HS-27A (cell line): ENCODE data around the gene PROCR.
A peak's percentile ranks its signal among the peaks of the same experiment; 100 is the strongest.
"Not testable (repeated sequence)": the region's sequence is repeated elsewhere in the genome, so short reads cannot be mapped to it uniquely, and the experiment has no call there.

ENCODE experiments used
- DNase-seq: peaks from one replicate; pipeline ENCODE4 v3.0.0-alpha.2; 2012; ENCODE audit warnings: low read depth, missing footprints

The PROCR gene

DNA sequence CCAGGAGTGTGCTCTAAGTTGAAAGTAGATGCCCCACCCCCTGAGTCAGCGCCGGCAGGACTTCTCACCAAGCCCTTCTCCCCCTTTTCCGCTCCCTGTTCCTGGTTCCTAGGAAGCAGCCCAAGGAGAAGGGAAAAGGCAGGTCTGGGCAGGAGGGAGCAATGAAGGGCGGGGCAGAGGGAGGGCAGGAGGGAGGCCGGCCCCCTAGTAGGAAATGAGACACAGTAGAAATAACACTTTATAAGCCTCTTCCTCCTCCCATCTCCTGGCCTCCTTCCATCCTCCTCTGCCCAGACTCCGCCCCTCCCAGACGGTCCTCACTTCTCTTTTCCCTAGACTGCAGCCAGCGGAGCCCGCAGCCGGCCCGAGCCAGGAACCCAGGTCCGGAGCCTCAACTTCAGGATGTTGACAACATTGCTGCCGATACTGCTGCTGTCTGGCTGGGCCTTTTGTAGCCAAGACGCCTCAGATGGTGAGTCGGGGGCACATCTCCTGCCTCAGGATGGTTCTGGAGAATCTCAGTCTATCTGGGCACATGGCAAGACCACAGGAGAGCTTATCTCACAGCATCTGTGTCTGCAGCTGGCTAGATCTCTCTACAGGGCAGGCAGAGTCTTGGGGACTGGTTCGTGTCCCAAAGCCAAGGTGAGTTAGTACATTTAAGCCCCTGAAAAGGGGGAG lies at the start of gene PROCR:
TSS of gene PROCR (plus strand) at position 320 of the 681 bp plus-strand sequence. CDS start at position 403, 83 bp downstream.
- peak; percentile 70 for DNase-seq

DNA sequence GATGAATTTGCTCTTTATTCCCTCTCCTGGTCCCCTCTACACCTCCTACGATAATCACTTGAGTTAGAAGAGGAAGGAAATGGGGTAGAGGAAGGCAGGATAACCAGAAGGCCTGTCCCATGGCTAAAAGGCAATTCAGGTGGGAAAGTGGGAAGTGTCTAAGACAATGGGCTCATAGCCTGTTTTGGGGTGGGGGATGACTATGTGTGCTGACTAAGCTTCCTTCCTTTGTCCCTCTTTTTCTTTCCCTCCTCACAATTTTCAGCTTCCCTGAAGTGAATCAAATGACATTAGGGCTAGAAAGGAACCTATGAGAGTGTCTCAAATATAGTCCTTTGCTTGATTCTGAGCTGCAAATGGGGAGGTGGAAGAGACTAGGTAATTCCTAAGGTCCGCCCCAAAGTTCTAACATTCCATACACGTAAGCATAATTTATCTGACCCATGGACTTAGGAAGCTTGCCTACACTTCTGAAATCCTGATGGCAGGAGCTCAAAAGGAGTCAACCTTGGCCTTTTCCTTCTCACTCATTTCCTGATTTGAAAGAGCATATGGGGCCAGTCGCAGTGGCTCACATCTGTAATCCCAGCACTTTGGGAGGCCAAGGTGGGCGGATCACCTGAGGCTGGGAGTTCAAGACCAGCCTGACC lies 49.0 kb upstream of the PROCR start:
- DNase-seq: no peak

DNA sequence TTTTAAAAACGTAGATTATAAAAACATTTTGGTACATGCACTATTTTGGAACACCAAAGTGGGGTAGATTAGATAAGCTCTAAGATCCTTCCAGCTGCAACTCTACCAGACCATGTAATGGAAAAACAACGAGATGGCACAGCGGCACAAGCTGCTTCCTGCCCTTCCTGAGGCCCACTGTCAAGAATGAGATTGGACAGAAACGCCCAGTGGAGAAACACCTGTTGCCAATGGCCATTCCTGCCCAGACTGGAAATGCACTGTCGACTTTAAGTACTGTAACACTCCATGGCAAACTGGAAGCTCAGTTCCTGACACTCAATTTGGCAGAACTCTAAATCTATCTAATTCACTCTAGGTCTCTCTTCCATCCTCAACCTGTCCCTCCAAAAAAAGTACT lies 46.1 kb upstream of the PROCR start:
- DNase-seq: no peak

DNA sequence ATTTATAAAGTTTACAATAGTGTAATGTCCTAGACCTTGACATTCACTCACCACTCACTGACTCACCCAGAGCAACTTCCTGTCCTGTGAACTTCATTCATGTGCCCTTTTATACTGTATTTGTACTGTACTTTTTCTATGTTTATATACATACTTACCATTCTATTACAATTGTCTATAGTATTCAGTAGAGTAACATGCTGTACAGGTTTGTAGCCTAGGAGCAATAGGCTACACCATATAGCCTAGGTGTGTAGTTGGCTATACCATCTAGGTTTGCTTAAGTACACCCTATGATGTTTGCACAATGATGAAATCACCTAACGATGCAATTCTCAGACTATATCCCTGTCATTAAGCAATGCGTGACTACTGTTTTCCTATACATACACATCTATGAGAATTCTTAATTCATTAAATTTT lies 42.2 kb upstream of the PROCR start:
- no peak for DNase-seq

DNA sequence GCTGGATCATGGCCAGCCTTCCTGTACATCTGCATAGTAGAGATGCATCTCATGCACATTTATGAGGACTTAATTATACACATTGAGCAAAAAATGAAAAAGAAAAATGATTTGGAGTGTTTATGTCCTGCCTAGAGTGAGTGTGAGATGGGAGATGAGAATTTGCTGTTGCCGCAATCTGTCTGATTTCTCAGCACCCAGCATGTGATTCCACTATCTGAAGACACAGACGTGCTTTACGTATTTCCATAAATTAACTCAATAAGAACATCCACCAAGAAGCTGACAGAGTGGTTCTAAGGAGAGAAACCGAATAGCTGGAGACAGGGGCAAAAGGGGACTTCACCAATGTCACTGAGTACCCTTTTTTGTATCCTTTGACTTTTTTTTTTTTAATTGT lies 39.9 kb upstream of the PROCR start:
- no peak for DNase-seq

DNA sequence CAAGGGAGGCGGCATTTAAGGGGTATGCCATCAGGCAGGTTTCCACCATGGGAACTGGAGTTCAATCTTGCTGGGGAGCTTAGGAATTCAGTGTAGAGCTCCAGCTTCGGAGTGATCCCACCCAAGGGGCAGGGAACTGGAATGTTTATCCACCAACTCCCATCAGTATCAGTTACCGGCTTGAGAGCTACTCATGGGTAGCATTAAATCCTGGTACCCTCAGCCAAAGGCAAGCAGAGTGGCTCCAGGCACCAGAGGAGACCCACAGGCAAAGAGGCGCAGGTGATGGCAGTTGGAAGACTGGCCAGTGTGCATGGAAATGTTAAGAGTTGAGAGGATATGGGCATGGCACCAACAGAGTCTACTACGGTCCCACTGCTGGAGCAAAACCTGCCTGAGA lies 38.8 kb upstream of the PROCR start:
- no peak for DNase-seq

DNA sequence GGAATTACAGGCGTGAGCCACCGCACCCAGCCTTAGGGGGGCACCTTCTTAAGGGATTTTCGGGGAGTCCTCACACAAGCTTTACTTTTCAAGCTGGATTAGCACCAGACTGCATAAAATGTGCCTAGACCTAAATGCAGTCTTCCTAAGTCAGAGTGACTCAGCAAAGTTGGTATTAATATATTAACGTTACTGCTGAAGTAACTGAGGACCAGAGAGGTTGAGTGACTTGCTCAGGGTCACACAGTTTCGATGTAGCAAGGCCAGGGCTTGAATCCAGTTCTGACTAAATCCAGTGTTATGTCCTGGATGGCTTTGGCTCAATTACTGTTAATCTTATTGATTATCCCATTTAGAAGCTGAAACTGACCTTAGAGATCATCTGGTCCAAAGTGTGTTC lies 38.1 kb upstream of the PROCR start:
- DNase-seq: no peak

DNA sequence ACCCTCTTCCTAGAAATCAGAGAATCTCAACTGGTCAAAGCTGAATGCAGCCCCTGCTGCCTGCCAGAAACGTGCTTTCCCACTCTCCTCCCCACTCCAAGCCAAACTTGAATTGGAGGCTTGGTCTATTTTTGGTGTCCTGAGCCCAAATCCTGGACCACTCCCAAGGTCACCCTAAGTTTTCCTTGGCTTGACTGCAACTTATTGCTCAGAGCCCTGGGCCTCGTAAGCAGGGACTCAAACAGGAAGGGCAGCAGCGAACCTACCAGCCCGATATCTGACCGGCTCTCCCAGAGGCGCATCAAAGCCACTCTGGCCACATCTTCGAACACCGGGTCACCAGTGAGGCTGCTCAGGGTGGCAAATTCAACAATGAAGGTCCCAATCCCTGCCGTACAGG lies 37.4 kb upstream of the PROCR start:
- no peak for DNase-seq

DNA sequence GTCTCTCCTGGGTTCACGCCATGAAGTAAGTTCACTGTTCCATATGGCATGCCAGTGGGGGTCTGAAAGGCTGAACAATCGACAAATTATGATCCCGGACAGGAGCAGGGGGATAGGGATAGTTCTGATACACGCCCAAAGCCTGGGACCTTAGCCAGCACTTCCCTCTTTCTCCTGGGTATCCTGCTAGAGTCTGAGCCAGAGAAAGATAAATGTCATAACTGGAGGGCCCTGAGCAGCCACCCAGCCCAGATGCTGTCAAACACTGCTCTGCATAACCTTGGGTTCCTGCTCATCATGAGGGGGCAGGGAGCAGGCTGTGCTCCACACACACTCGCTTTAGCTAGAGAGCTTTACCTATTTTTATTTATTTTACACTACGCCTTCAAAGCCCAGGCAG lies 37.0 kb upstream of the PROCR start:
- DNase-seq: no peak

DNA sequence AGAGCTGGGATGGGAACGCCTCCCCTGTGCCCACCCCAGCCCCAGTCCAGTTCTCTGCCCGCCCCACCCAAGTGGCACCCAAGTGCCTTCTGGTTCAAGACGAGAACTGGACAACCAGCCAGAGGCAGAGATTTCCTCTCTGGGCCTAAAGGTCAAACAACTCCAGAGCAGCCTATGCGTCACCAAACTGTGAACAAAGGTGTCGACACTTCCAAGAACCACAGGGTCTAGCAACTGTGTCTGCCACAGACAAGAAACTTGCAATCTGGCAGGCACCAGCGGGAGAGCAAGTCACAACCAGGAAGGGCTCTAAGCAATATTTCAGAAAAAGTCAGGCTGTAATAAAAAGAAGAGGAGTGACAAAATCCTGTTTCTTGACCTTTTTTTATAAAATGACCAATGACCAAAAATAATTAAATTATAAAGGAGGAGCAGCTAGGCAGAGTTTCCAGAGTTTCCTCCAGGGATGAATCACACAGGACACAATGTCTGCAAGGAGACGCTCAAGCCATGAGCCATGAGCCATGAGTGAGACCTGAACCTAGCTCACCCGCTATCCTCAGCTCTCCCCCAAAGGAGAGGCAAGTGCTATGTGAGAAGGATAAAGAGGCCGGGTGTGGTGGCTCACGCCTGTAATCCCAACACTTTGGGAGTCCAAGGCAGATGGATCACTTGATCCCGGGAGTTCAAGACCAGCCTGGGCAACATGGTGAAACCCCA lies 35.8 kb upstream of the PROCR start:
- no peak for DNase-seq

DNA sequence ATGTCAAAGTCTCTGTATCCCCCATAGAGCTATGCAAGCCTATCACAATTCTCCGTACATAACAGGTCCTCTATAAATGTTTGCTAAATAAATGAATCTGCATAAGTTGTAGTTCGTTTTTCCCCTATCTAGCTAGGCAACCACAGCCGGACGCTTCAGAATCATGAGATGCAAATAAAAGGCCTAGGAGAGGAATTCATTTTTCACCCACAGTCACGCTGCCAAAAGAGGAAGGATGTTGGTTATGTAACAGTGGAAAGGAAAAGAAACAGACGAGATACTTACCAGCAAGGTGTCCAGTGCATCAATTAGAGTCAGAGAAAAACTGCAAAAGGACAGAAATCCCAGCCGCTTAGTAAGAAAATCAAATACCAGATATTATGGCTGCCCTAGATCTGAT lies 27.2 kb upstream of the PROCR start:
- DNase-seq: no peak

DNA sequence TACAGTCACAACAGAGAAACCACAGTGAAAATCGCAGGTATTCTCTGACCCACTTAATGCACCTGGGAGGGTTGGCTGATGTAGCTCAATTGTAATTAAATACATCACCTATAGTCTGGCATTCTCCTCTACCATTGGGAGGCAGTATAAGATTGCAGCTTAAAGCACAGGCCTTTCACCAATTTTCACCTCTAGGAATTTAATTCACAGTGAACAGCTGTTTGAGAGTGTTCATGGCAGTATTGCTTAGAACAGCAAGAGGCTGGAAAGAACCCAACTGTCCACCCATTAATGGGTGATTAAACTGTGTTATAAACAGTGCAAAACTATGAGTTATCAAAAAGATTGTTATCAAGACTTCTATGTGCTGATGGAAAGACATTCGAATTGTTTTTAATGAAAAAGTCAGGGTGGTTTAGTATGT lies 26.7 kb upstream of the PROCR start:
- DNase-seq: no peak

DNA sequence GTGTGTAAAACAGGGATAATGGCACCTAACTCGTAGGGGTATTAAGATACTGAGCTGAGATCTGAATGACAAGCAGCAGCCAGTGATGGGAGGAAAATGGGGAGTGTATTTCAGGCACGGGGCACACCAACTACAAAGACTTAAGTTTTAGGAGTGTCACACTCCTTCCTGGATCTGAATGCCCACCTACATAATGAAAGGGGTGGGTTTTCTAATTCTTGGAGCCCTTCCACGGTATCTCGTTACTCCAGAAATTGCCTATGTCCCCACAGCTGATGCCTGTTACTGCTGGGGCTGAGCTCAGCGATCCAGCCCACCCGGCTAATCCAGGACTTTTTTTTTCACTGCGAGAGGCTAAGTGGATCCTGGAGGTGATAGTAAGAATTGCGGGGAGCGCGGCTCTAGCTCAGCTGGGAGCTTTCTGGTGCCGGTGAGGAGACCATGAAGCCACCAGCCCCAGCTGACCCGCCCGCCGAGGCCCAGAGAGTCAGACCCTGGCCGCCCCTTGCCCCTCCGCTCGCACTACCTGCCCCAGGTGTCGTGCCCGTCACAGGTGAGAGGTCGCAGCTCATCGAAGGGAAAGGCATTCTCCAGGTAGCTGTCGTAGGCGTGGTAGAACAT lies 25.5 kb upstream of the PROCR start:
- DNase-seq: no peak

DNA sequence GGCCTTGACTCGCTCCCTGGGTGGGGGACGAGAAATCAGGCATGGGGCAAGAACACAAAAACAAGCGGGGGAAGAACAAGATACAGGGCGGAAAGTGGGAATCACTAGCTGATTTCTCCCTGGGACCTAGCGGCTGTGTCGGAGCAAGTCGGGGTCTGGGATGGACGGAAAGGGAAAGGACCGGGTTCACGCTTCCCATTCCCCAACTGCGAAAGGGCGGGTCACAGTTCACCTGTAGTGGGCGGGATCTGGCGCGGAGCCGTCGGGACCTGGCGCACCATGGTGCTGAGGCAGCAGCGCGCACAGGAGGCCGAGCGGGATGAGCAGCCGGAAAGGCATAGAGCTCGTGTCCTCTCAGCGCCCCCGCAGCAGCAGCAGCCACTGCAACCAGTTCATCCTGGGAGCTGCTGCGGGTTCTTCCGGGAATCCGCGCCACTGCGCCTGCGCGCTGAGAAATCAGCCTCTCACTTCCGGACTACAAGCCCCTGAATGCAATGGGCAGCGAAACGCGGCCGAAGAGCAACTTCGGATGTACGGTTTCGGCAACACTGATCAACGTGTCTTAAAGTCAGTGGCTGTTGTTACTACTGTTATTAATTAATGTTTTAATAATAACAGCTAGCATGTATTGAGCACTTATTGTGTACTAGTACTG lies 24.8 kb upstream of the PROCR start, which contains the start of gene EDEM2:
TSS of gene EDEM2 (minus strand) at position 417 of the 655 bp plus-strand sequence. CDS start at position 339, 78 bp downstream.
- DNase-seq: peak; percentile 94

DNA sequence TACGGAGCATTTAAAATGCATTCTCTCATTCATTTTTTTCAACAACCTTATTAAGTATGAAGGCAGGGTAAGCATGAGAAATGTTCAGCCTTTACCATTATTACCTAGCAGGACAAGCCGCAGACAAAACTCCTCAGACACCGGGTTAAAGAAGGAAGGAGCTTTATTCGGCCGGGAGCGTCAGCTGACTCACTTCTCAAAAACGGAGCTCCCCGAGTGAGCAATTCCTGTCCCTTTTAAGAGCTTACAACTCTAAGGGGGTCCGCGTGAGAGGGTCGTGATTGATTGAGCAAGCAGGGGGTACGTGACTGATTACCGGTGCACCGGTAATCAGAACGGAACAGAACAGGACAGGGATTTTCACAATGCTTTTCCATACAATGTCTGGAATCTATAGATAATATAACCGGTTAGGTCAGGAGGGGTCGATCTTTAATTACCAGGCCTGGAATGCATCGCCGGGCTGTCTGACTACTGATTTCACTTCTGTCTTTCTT lies 24.2 kb upstream of the PROCR start:
- not testable (repeated sequence) for DNase-seq

DNA sequence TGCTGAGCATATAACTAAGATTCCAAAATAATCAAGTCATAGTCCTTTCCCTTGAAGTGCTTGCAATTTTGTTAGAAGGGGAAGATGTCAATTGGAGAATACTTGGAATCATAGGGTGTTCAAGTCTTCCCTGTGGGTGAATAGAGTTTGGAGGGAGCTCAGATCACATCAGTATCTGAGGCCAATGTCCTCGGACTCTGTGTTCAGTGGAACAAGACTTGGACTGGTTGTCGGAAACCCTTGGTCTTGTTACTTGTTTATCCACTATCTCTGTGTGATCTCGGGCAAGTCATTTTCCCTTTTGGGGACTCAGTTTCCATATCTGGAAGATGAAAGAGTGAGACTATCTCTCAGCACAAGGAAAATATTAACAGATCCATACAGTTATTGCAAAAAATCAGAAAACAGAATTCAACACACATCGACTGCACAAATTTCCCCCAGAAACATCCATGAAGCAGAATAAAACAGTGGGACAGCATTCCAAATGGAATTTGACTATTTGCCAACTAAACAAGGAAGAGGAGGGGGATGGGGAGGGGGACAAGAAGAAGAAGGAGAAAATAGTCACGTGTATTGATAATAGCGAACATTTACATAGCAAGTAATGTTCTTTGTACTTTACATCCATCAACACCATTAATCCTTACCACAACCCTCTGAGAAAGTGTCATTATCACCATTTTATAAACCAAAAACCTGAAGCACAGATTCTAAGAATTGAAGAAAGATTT lies 20.9 kb upstream of the PROCR start:
- no peak for DNase-seq

DNA sequence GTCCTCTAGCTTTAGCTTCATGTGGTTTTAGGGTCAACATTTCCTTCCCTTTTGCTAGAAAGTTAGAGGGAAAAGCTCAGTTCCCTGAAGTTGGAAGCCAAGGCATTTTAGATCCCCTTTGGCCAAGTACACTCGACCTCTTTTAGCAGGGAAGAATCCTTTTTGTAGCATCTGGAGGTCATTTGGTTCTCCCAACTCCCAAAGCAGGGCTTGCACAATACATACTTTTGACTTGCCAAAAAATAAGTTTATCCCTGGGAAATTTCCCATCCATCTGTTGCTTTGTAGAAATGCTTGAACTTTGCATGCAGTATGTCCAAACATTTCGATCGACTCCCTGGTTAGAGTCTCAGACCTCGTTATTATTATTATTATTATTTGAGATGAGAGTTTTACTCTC lies 20.1 kb upstream of the PROCR start:
- no peak for DNase-seq

DNA sequence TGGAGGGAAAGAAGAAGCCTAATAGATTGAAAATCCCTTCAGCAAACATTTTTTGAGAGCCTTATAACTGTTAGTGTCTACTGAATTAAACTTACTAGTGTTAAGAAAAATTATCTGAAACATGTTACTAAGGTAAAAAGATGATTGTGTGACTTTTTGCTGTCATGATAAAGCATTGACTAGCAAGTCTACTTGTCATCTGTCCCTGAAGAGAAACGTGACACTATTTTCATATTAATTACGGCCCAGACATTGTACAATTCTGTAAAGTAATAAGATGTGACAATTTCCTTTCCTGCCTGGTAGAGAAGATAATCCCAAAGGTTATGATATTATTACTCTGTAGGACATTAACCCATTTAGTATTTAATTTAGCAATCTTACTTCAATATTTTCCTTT lies 15.9 kb upstream of the PROCR start:
- no peak for DNase-seq

DNA sequence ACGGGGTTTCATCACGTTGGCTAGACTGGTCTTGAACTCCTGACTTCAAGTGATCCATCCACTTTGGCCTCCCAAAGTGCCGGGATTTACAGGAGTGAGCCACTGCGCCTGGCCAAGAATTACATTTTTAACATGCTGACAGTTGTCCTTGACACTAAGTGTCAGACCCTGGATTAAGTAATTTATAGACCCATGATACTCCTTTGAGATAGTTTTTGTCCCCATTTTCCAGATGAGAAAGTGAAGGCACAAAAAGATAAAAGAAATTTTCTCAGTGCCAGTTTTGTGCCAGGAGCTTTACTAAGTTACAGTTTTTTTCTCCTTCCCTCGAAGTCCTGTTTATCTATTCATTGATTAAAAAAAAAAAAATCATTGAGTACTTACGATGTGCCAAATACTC lies 14.9 kb upstream of the PROCR start:
- DNase-seq: no peak

DNA sequence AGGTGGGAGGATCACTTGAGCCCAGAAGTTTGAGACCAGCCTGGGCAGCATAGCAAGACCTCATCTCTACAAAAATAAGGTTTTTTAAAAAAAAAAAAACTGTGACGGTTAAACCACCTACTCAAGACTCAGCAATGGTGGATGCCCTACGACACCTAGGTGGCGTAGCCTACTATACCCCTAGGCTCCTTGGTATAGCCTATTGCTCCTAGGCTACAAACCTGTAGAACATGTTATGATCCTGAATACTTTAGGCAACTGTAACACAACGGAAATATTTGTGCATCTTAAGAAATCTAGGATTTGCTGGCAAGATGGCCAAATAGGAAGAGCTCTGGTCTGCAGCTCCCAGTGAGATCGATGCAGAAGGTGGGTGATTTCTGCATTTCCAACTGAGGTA lies 11.5 kb upstream of the PROCR start:
- not testable (repeated sequence) for DNase-seq

DNA sequence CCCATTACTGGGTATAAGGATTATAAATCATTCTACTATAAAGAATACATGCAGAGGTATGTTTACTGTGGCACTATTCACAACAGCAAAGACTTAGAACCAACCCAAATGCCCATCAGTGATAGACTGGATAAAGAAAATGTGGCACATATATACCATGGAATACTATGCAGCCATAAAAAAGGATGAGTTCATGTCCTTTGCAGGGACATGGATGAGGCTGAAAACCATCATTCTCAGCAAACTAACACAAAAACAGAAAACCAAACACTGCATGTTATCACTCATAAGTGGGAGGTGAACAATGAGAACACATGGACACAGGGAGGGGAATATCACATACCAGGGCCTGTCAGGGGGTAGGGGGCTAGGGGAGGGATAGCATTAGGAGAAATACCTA lies 7.3 kb upstream of the PROCR start:
- not testable (repeated sequence) for DNase-seq
